HEK293T (cell line): ENCODE data around the gene TYK2.

Experiments used
- BHLHE40 ChIP-seq: fragments of 450-650 bp; IDR thresholded peaks from 2 replicates; pipeline ENCODE4 v1.6.1; 2016; ENCODE audit warnings: mild to moderate bottlenecking, moderate library complexity, borderline replicate concordance
- ELF4 ChIP-seq: fragments of 450-650 bp; IDR thresholded peaks from 2 replicates; pipeline ENCODE4 v1.6.1; 2017; ENCODE audit warnings: antibody characterized with exemption
- FOXA1 ChIP-seq: fragments of 450-650 bp; IDR thresholded peaks from 2 replicates; pipeline ENCODE4 v1.6.1; 2016; ENCODE audit warnings: mild to moderate bottlenecking
- FOXM1 ChIP-seq: fragments of 450-650 bp; IDR thresholded peaks from 2 replicates; pipeline ENCODE4 v1.6.1; 2017; ENCODE audit warnings: mild to moderate bottlenecking, borderline replicate concordance
- L3MBTL2 ChIP-seq: fragments of 450-650 bp; conservative IDR thresholded peaks from 2 replicates; pipeline ENCODE4 v1.6.1; 2016; ENCODE audit warnings: mild to moderate bottlenecking
- TF ChIP-seq, protein P1 (sequence below): fragments of 450-650 bp; IDR thresholded peaks from 2 replicates; pipeline ENCODE4 v1.6.1; 2016

DNA sequence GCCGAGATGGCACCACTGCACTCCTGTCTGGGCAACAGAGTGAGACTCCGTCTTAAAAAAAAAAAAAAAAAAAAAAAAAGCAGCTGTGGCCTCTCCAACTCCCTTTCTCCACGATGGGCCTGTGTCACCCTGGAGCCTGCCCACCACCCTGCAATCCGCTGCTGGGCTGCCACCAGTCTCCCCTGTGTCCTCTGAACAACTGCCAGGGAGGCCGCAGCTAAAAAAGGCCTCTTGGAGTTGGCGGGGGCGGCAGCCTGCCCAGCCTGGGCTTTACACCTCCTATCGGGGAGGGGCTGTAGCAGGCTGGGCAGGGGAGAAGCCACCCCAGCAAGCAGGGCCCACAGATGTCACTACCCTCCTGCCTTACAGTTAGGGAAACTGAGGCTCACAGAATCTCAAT lies 19.5 kb upstream of the TYK2 start:
- TF ChIP-seq BHLHE40 (no peak), FOXM1 (no peak), FOXA1 (no peak), L3MBTL2 (no peak), ELF4 (no peak)
- TF ChIP-seq, protein P1, sequence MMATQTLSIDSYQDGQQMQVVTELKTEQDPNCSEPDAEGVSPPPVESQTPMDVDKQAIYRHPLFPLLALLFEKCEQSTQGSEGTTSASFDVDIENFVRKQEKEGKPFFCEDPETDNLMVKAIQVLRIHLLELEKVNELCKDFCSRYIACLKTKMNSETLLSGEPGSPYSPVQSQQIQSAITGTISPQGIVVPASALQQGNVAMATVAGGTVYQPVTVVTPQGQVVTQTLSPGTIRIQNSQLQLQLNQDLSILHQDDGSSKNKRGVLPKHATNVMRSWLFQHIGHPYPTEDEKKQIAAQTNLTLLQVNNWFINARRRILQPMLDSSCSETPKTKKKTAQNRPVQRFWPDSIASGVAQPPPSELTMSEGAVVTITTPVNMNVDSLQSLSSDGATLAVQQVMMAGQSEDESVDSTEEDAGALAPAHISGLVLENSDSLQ = no peak
